ENCODE data around the gene RCAN1. TPM values are rescaled to one million over a fixed set of nuclear protein-coding genes. Genes with fewer than 3 reads are reported as not detected.

Gene RCAN1
- total RNA-seq, 1 experiment from 2014 or later, result 9.7 TPM

- Histone ChIP-seq H4K20me1 (ENCODE audit: insufficient read depth) (no peaks in the 10 kb centered on the region), H3K9ac (ENCODE audit: low read length) (no peak overlapping the region), H3K36me3 (ENCODE audit: control insufficient read depth in 1 of 2, insufficient read depth in 2 of 2, low read length in 2 of 2) (no peaks in the 10 kb centered on the region), H3K9me2 (ENCODE audit: insufficient read depth) (no peaks in the 10 kb centered on the region), H3K79me2 (ENCODE audit: insufficient read depth, low read length) (no peaks in the 10 kb centered on the region), H3K9me3 (ENCODE audit: control insufficient read depth in 1 of 2, insufficient read depth in 1 of 2, low read depth in 1 of 2, low read length in 2 of 2) (no peaks in the 10 kb centered on the region), H3K27me3 (ENCODE audit: insufficient read depth, low read length) (no peaks in the 10 kb centered on the region), H3K4me3 (replicated peaks in 1 of 2; ENCODE audit: low read depth in 1 of 2, low read length in 2 of 2) (no peak overlapping the region), H3K4me1 (ENCODE audit: control insufficient read depth in 1 of 2, insufficient read depth in 2 of 2, low read length in 2 of 2) (no peaks in the 10 kb centered on the region; a peak in 1 of 4 replicates), H2AFZ (ENCODE audit: low read depth, low read length, poor library complexity, severe bottlenecking) (no peak overlapping the region), H3K4me2 (ENCODE audit: low read length) (no peak overlapping the region), H3K27ac (ENCODE audit: low read depth, low read length) (no peak overlapping the region)
- TF ChIP-seq RAD21 (IDR thresholded peaks at IDR 0.05; ENCODE audit: low read depth) (no peak), POLR2AphosphoS5 (IDR thresholded peaks at IDR 0.05; ENCODE audit: low read depth, low read length) (no peak), TCF7L2 (IDR thresholded peaks at IDR 0.05; ENCODE audit: borderline replicate concordance, extremely low read depth, insufficient read depth, insufficient read length) (no peak), SP1 (IDR thresholded peaks at IDR 0.05; ENCODE audit: low read depth) (no peak), FOSL1 (IDR thresholded peaks at IDR 0.05; ENCODE audit: low read depth) (no peak), YY1 (IDR thresholded peaks at IDR 0.05; ENCODE audit: extremely low read depth, insufficient replicate concordance, low read depth, low read length) (no peak), POLR2A (IDR thresholded peaks at IDR 0.05; ENCODE audit: borderline replicate concordance, extremely low read depth, insufficient read depth, insufficient read length) (no peak), CTCF (IDR thresholded peaks at IDR 0.05 in 2 of 3, conservative IDR thresholded peaks at IDR 0.05 in 1 of 3; ENCODE audit: borderline replicate concordance in 1 of 3, insufficient read depth in 1 of 3, low read depth in 2 of 3, low read length in 2 of 3) (no peak), SIN3A (IDR thresholded peaks at IDR 0.05; ENCODE audit: low read depth) (no peak), CEBPB (IDR thresholded peaks at IDR 0.05; ENCODE audit: low read depth) (no peak), REST (IDR thresholded peaks at IDR 0.05; ENCODE audit: low read depth) (no peak), MAX (IDR thresholded peaks at IDR 0.05) (no peak), JUND (IDR thresholded peaks at IDR 0.05) (no peak), ELF1 (IDR thresholded peaks at IDR 0.05; ENCODE audit: borderline replicate concordance, low read depth) (no peak)
- ChIA-PET POLR2A (no interaction called here), CTCF (no interaction called here), RAD21 (ENCODE audit: low non-redundant PET in 1 of 2, low total read pairs in 2 of 2, uncharacterized antibody in 2 of 2, unreplicated experiment in 2 of 2) (interaction anchor here in 1 of 2 experiments (0.7 kb wide), 1 partner anchor 8 kb away, joined by 3 read pairs; no protein-coding TSS in a partner anchor)
- ATAC-seq (no peak), DNase-seq (ENCODE audit: low read depth, low spot score) (no peak)
- no TSS peak for BruUV-seq (replicated peaks)
- intact Hi-C loops (cut with micrococcal nuclease), result no loop called here
Observed at GRCh38 chr21:34574601-34575529, 40.0 kb downstream of the RCAN1 start.
